Epithelial cell of esophagus (primary cell): Measurements from ENCODE around the gene KRTAP5-8.
A peak's percentile ranks its signal among the peaks of the same experiment; 100 is the strongest.
"Not testable (repeated sequence)": the region's sequence is repeated elsewhere in the genome, so short reads cannot be mapped to it uniquely, and the experiment has no call there.

Experiments
- DNase-seq: peaks from one replicate; pipeline ENCODE4 v3.0.0; 2010; ENCODE audit warnings: low read depth
- H3K4me3 ChIP-seq: 2 replicates; pipeline ENCODE4 v1.5.1; 2011; ENCODE audit warnings: mild to moderate bottlenecking, low read length, control low read depth
- TF ChIP-seq, protein P1 (sequence below): IDR thresholded peaks from 2 replicates; pipeline ENCODE4 v1.5.1; 2011; ENCODE audit warnings: low read depth, mild to moderate bottlenecking, low read length, control low read depth, inconsistent platforms; ENCODE audit not compliant: insufficient read depth; ENCODE audit errors: missing control alignments

The KRTAP5-8 gene

DNA sequence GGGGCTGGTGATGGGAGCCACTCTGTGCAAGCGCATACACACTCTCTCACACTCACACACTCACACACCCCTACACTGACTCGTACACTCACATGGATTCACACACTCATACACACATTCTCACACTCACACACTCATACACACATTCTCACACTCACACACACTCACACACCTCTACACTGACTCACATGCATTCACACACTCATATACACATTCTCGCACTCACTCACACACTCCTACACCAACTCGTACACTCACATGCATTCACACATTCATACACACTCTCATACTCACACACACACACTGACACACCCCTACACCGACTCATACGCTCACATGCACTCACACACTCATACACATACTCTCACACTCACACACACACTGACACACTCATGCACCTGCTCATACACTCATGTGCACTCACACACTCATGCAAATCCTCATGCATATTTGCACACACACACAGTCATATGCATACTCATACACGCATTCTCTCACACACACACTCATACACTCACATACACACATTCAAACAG is 39.7 kb downstream of the KRTAP5-8 start:
- TF ChIP-seq, protein P1, sequence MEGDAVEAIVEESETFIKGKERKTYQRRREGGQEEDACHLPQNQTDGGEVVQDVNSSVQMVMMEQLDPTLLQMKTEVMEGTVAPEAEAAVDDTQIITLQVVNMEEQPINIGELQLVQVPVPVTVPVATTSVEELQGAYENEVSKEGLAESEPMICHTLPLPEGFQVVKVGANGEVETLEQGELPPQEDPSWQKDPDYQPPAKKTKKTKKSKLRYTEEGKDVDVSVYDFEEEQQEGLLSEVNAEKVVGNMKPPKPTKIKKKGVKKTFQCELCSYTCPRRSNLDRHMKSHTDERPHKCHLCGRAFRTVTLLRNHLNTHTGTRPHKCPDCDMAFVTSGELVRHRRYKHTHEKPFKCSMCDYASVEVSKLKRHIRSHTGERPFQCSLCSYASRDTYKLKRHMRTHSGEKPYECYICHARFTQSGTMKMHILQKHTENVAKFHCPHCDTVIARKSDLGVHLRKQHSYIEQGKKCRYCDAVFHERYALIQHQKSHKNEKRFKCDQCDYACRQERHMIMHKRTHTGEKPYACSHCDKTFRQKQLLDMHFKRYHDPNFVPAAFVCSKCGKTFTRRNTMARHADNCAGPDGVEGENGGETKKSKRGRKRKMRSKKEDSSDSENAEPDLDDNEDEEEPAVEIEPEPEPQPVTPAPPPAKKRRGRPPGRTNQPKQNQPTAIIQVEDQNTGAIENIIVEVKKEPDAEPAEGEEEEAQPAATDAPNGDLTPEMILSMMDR: no peak
- no peak for DNase-seq
- no peak overlapping the region for H3K4me3 ChIP-seq

DNA sequence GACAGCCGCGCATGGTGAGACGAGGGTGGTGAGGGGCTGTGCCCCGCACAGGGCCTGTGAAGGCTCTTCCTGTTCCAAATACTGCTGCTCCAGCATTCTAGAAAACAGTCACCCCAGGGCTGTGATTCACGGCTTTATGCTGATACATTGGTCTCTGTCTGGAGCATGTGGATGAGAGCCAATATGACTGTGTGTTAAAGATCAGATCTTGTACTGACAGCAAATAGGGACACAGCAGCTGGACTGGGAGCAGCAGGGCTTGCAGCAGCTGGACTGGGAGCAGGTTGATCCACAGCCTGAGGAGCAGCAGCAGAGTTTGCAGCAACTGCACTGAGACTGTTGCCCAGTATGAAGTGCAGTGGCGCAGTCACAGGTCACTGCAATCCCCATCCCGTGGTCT is 41.7 kb downstream of the KRTAP5-8 start:
- H3K4me3 ChIP-seq, DNase-seq: not testable (repeated sequence)

DNA sequence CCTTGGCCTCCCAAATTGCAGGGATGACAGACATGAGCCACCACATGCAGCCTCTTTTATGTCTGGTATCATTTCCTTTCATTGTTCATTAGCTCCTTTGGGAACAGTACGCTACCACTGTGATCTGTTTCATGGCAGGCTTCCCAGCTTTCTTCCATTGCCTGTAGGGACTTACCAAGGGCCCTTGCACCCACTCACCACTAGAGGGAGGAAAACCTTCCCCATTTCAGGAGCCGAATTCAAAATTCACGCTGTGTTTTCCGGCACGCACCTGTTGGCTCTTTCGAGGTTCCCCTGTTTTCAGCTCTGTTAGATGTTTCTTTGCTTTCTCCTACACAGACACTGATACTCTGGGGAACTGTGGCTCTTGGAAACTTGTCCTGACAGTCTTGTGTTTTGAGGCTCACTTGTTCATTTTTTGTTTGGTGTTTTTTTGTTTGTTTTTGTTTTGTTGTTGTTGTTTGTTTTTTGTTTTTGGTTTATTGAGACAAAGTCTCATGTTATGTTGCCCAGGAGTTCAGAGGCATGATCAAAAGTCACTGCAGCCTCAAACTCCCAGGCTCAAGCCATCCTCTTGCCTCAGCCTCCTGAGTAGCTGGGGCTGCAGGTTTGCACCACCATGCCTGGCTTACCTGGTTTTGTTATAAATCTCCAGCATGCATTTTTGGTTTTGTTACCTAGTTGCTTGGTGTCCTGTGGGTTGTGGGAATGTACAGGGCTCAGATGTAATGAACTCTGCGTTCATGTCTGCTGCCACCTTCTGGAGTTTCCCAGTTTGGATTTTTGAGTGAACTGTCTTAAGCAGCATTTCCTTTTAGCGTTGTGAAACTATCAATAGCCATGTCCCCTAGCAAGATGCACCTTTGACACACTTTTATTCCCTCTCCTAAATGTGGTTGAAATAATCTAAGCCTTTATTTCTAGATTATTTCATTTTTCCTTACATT is 42.5 kb downstream of the KRTAP5-8 start:
- DNase-seq: peak; percentile 63
- no peak overlapping the region for H3K4me3 ChIP-seq
- TF ChIP-seq, protein P1: peak; percentile 94

GRCh38 chr11:71581826-71582225 is 44.0 kb downstream of the KRTAP5-8 start:
- DNase-seq: no peak
- TF ChIP-seq, protein P1: no peak
- no peak overlapping the region for H3K4me3 ChIP-seq

GRCh38 chr11:71582309-71582895 is 44.6 kb downstream of the KRTAP5-8 start, which contains the start of gene KRTAP5-11:
KRTAP5-11 (minus strand) TSS chr11:71582875; CDS start chr11:71582837, 38 bp downstream.
- no peak within 1 kb of the TSS for H3K4me3 ChIP-seq
- TF ChIP-seq, protein P1: no peak
- no peak for DNase-seq

DNA sequence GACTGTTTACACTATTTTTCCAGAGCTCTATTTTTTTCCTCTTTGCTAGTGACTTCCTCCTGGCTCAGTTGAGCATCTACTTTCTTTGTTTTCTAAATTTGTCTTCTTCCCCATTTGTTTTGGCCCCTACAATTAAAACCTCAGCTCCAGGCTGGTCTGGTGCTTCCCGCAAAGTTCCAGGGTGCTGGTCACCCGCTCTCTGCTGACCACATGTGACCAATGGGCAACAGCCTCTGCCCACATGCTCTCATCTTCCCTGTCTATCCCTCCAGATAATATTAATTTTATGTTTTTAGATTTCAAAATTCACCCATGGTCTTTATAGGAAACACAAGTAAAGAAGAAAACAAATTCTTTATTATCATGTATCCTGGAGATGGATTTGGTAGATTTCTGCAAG is 45.1 kb downstream of the KRTAP5-8 start:
- DNase-seq, H3K4me3 ChIP-seq: not testable (repeated sequence)

DNA sequence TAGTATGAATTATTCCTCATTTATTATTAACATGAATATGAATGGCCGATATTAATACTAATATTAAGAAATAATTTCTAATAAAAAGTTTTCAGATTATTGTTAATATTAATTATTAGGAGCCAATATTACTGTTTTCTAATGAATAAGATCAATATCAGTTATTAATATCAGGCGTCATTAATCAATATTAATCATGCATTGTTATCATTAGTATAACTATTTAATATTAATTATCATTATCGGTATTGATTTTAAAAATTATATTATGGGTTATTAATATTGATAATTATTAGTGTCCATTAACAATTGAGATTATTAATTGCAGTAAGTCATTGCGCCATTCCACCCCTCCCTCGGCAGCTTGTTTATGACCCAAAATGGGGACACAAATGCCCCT is 47.8 kb downstream of the KRTAP5-8 start:
- H3K4me3 ChIP-seq, DNase-seq: not testable (repeated sequence)

- DNase-seq, H3K4me3 ChIP-seq: not testable (repeated sequence)
Observed at GRCh38 chr11:71588314-71588713, 50.5 kb downstream of the KRTAP5-8 start.
